Measurements from ENCODE around the gene GADL1.

GRCh38 chr3:30738605-30739004, 155.9 kb downstream of the GADL1 start:
- TF ChIP-seq, protein P1, sequence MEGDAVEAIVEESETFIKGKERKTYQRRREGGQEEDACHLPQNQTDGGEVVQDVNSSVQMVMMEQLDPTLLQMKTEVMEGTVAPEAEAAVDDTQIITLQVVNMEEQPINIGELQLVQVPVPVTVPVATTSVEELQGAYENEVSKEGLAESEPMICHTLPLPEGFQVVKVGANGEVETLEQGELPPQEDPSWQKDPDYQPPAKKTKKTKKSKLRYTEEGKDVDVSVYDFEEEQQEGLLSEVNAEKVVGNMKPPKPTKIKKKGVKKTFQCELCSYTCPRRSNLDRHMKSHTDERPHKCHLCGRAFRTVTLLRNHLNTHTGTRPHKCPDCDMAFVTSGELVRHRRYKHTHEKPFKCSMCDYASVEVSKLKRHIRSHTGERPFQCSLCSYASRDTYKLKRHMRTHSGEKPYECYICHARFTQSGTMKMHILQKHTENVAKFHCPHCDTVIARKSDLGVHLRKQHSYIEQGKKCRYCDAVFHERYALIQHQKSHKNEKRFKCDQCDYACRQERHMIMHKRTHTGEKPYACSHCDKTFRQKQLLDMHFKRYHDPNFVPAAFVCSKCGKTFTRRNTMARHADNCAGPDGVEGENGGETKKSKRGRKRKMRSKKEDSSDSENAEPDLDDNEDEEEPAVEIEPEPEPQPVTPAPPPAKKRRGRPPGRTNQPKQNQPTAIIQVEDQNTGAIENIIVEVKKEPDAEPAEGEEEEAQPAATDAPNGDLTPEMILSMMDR (IDR thresholded peaks at IDR 0.05; ENCODE audit: insufficient read depth, low read length, poor library complexity, severe bottlenecking) = no peak
- no peak for TF ChIP-seq EZH2phosphoT487 (conservative IDR thresholded peaks at IDR 0.05; ENCODE audit: low read length)
